Measurements from ENCODE around the gene ZFYVE28.

The ZFYVE28 gene

GRCh38 chr4:2327579-2327978 is 90.9 kb downstream of the ZFYVE28 start:
- H3K4me3 ChIP-seq (ENCODE audit: low read depth, low read length), result no peak overlapping the region
- no peak for DNase-seq (ENCODE audit: low read depth)
- no peak for TF ChIP-seq CTCF (IDR thresholded peaks at IDR 0.05; ENCODE audit: low read depth, low read length, missing control alignments)

- no peak overlapping the region for H3K4me3 ChIP-seq (ENCODE audit: low read depth, low read length)
- DNase-seq (ENCODE audit: low read depth), result no peak
- no peak for TF ChIP-seq CTCF (IDR thresholded peaks at IDR 0.05; ENCODE audit: low read depth, low read length, missing control alignments)
Observed at GRCh38 chr4:2324891-2325290, 93.6 kb downstream of the ZFYVE28 start.

GRCh38 chr4:2322841-2323240 is 95.6 kb downstream of the ZFYVE28 start:
- no peak for TF ChIP-seq CTCF (IDR thresholded peaks at IDR 0.05; ENCODE audit: low read depth, low read length, missing control alignments)
- no peak for DNase-seq (ENCODE audit: low read depth)
- no peak overlapping the region for H3K4me3 ChIP-seq (ENCODE audit: low read depth, low read length)

- DNase-seq (ENCODE audit: low read depth), result no peak
- no peak overlapping the region for H3K4me3 ChIP-seq (ENCODE audit: low read depth, low read length)
- TF ChIP-seq CTCF (IDR thresholded peaks at IDR 0.05; ENCODE audit: low read depth, low read length, missing control alignments), result no peak
Observed at GRCh38 chr4:2322227-2322626, 96.2 kb downstream of the ZFYVE28 start.

GRCh38 chr4:2321279-2322196 is 96.9 kb downstream of the ZFYVE28 start:
- DNase-seq (ENCODE audit: low read depth), result no peak
- no peak overlapping the region for H3K4me3 ChIP-seq (ENCODE audit: low read depth, low read length)
- no peak for TF ChIP-seq CTCF (IDR thresholded peaks at IDR 0.05; ENCODE audit: low read depth, low read length, missing control alignments)

GRCh38 chr4:2320746-2321145 is 97.7 kb downstream of the ZFYVE28 start:
- no peak for TF ChIP-seq CTCF (IDR thresholded peaks at IDR 0.05; ENCODE audit: low read depth, low read length, missing control alignments)
- DNase-seq (ENCODE audit: low read depth), result no peak
- H3K4me3 ChIP-seq (ENCODE audit: low read depth, low read length), result no peak overlapping the region

- TF ChIP-seq CTCF (IDR thresholded peaks at IDR 0.05; ENCODE audit: low read depth, low read length, missing control alignments), result no peak
- no peak for DNase-seq (ENCODE audit: low read depth)
Observed at GRCh38 chr4:2320152-2320551, 98.3 kb downstream of the ZFYVE28 start.

More at GRCh38 chr4:2320152-2320551, 98.3 kb downstream of the ZFYVE28 start:
- H3K4me3 ChIP-seq (ENCODE audit: low read depth, low read length), result no peak overlapping the region
